CD4-positive, alpha-beta T cell treated with Interferon gamma for 1 hour (primary cell): Measurements from ENCODE around the gene KAT2A.
A peak's percentile ranks its signal among the peaks of the same experiment; 100 is the strongest.
"Not testable (repeated sequence)": the region's sequence is repeated elsewhere in the genome, so short reads cannot be mapped to it uniquely, and the experiment has no call there.

Experiments
- DNase-seq: peaks from one replicate; pipeline ENCODE4 v3.0.0-alpha.2; 2020

KAT2A gene

GRCh38 chr17:42120770-42121769, at the start of gene KAT2A:
KAT2A (minus strand) TSS chr17:42121367; CDS start chr17:42121304, 63 bp downstream.
- peak; percentile 72 for DNase-seq

- DNase-seq: no peak
These were observed 48.2 kb upstream of the KAT2A start for GRCh38 chr17:42169351-42169750.

GRCh38 chr17:42167807-42168206, 46.6 kb upstream of the KAT2A start:
- no peak for DNase-seq

GRCh38 chr17:42166196-42166763, 45.1 kb upstream of the KAT2A start:
- DNase-seq: no peak

- DNase-seq: no peak
These were observed 44.6 kb upstream of the KAT2A start for GRCh38 chr17:42165751-42166150.

GRCh38 chr17:42163696-42164407, 42.7 kb upstream of the KAT2A start:
- DNase-seq: no peak

- no peak for DNase-seq
These were observed 41.9 kb upstream of the KAT2A start for GRCh38 chr17:42163113-42163512.

GRCh38 chr17:42160531-42160910, 39.4 kb upstream of the KAT2A start:
- no peak for DNase-seq

GRCh38 chr17:42159796-42160530, 38.8 kb upstream of the KAT2A start:
- DNase-seq: no peak

GRCh38 chr17:42155614-42156045, 34.5 kb upstream of the KAT2A start:
- no peak for DNase-seq

GRCh38 chr17:42153919-42154742, 33.0 kb upstream of the KAT2A start:
- peak; percentile 29 for DNase-seq

- no peak for DNase-seq
These were observed 25.9 kb upstream of the KAT2A start for GRCh38 chr17:42146911-42147607.

GRCh38 chr17:42143138-42143537, 22.0 kb upstream of the KAT2A start:
- DNase-seq: not testable (repeated sequence)

GRCh38 chr17:42142371-42142896, 21.3 kb upstream of the KAT2A start:
- no peak for DNase-seq

GRCh38 chr17:42141382-42141781, 20.2 kb upstream of the KAT2A start:
- no peak for DNase-seq

- DNase-seq: not testable (repeated sequence)
These were observed 19.5 kb upstream of the KAT2A start for GRCh38 chr17:42140690-42141089.

GRCh38 chr17:42138749-42139492, 17.8 kb upstream of the KAT2A start:
- no peak for DNase-seq

GRCh38 chr17:42136654-42137051, 15.5 kb upstream of the KAT2A start:
- no peak for DNase-seq

- DNase-seq: peak; percentile 34
These were observed 14.8 kb upstream of the KAT2A start for GRCh38 chr17:42135664-42136653.
